GM21576 (cell line): ENCODE data around the gene PHACTR1.
"Not testable (repeated sequence)": the region's sequence is repeated elsewhere in the genome, so short reads cannot be mapped to it uniquely, and the experiment has no call there.

Experiments used
- ATAC-seq: cut with Tn5 transposase; IDR thresholded peaks from one replicate; pipeline ENCODE4 v1.9.1; 2021; ENCODE audit warnings: mild to moderate bottlenecking, moderate library complexity; ENCODE audit not compliant: unreplicated experiment

The PHACTR1 gene

GRCh38 chr6:13217206-13217905 is 500.8 kb downstream of the PHACTR1 start:
- peak; percentile 65 for ATAC-seq

DNA sequence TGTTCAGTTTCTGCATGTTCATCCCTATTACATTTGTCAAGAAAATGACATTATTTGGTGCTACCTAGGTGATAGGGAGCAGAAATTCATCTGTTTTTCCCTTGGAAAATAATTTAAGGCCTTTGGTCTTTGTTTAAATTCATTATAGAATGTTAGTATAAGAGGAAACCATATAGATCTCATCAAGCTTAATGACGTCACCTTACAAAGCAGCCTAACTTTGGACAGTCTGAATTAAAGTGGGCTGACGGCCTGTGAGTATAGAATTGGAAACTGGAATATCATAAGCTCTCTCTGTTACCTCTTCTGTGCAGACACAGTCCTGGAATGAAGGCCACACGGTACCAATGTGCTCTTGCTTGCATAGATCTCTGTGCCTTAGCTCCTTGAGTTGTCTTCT is 503.7 kb downstream of the PHACTR1 start:
- no peak for ATAC-seq

DNA sequence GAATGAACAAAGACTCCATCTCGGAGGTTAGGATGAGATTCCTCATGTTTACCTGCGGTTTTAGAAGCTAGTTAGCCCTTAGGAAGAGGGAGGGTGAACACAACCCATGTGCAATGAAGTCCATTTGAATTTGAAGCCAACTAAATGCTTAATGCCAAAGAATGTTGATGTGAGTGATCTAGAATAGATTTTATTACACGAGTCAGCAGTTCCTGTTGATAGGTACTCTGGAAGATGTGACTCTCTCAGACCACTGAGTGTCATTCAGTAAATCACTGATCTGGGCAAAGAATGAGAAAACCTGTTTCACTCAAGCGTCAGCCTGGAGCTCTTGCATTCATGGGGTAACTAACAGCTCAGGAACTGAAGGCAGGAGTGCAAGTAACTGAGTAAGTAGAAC is 505.5 kb downstream of the PHACTR1 start:
- ATAC-seq, result no peak

- ATAC-seq, result no peak
Observed at GRCh38 chr6:13226071-13226470, 509.5 kb downstream of the PHACTR1 start.

GRCh38 chr6:13228264-13229204 is 512.0 kb downstream of the PHACTR1 start:
- no peak for ATAC-seq

GRCh38 chr6:13229205-13230085 is 512.9 kb downstream of the PHACTR1 start:
- ATAC-seq, result peak; percentile 89

- no peak for ATAC-seq
Observed at GRCh38 chr6:13233106-13233505, 516.5 kb downstream of the PHACTR1 start.

DNA sequence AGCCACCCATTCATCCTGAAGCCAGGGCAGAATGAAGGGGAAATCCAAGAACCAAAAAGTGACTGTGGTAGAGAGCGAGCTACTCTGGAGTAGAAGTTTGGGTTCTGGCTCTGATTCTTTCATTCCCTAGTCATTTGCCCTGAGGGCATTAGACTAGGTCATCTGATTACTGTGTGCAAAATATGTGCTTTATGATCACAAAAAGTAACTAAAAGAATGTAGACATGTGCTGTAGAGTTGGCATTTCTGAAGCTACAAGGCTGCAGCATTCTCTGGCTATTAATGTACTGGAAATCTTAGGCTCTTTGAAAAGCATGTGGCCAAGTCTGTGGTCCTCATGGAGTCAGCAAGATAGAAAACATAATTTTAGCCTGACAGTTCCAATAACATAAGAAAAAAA is 517.6 kb downstream of the PHACTR1 start:
- no peak for ATAC-seq

- no peak for ATAC-seq
Observed at GRCh38 chr6:13235339-13235738, 518.8 kb downstream of the PHACTR1 start.

DNA sequence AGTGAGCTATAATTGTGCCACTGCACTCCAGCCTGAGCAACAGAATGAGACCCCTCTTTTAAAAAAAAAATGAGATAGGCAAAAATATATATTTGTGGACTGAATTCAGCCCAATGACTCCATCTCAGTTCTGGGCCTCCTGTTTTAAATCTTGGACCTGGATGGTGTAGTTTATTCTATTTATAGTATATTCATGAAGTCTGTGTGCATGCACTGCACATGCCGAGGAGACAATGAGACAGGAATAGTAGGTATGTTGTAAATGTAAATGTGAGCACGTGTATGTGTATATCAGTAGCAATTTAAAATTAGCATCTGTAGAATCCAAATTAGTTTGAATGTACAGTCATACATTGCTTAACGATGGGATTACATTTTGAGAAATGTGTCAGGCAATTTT is 520.8 kb downstream of the PHACTR1 start:
- ATAC-seq, result no peak

- ATAC-seq, result no peak
Observed at GRCh38 chr6:13238017-13238416, 521.5 kb downstream of the PHACTR1 start.

DNA sequence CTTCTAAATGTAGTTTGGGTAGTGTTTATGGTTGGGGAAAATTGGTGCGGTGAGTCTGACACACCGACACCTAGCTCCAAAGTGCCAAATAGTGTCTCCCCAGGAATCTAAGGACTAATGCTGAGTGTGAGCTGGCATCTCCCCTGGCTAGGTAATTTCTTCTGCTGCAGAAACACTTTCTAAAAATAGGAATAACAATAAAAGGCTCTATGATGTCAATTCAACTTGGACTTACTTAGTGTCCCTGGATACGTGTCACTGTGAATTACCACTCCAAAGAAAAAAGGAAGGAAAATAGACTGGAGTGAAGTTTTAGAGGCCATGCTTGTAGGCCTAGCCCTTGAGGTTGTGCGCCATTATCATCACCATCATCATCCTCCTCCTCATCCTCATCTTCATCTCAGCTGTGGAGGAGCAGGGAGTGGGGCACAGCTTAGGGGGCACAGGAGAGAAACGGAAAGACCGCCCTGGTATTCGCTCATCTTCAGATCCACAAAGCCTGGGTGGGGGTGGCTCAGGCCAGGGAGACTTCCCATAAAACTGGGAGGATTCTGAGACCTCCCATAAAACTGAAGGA is 522.2 kb downstream of the PHACTR1 start:
- no peak for ATAC-seq

DNA sequence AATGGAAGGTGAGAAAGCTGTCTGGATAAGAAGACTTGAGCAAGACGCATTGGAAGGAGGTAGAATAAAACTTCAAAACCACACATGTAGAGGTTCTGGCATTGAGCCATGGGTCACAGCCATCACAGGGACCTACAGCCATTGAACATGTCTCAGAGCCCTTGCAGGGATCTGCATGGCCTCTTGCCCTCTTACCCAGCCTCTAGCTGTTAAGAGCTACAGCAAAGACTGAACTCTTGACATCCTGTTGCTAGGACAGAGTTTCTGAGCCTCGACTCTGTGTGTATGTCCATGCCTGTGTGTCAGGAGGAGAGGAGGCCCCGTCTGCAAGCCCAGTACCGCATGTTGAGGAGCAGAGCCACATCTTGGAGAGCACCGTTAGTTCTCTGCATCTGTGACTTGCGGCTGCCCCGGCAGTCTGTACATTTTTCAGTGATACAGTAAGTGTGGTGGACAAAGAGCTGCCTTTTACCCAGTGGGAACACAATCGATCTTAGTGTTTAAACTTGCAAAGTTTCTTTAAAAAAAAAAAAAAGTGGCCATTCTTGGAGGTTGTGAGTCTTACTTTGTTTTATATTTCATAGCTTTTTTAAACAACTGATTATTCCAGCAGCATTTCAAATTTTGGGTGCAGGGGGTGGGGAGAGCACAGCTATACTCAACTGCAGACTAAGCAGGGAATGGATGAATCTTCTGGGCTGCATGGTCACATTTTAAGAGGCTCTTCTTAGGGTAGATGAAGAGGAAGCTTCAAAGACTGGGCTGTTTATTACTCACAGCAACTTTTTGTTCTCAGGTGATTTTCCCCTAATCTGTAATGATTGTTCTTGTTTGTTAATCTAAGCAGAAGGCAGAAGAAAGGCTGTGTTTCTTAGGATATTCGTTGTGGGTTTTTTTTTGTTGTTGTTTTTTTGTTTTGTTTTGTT is 523.2 kb downstream of the PHACTR1 start:
- no peak for ATAC-seq

- ATAC-seq, result no peak
Observed at GRCh38 chr6:13241364-13241763, 524.8 kb downstream of the PHACTR1 start.

- ATAC-seq, result no peak
Observed at GRCh38 chr6:13242178-13242577, 525.6 kb downstream of the PHACTR1 start.

- ATAC-seq, result no peak
Observed at GRCh38 chr6:13242590-13242989, 526.0 kb downstream of the PHACTR1 start.

DNA sequence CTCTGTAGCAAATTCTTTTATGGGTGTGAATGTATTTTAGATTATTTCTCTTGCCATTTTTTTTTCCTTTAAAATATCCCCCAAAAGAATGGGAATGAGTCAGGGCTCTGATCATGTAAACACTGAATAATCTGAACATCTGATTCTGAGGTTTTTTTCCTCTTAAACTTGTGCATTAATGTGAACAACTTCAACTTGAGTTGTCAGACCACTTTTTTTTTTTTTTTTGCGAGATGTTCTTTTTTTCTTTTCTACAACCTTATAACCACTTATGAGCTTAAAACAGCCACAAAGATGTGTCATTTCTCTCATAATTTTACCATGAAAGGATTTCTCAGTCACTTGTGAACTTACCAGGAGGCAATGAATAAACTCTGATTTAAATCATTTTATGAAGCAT is 526.5 kb downstream of the PHACTR1 start:
- no peak for ATAC-seq

DNA sequence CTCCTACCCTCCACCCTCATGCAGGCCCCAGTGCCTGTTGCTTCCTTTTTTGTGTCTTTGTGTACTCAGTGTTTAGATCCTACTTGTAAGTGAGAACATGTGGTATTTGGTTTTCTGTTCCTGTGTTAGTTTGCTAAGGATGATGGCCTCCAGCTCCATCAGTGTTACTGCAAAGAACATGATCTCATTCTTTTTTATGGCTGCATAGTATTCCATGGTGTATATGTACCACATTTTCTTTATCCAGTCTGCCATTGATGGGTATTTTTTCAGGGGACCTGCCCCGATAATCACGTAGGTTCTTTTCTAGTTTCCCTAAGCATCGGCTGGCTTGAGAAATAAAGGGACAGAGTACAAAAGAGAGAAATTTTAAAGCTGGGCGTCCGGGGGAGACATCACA is 527.2 kb downstream of the PHACTR1 start:
- ATAC-seq, result not testable (repeated sequence)

GRCh38 chr6:13247627-13248026 is 531.1 kb downstream of the PHACTR1 start:
- ATAC-seq, result no peak

GRCh38 chr6:13248053-13248452 is 531.5 kb downstream of the PHACTR1 start:
- ATAC-seq, result no peak
